Measurements from ENCODE around the gene SLIT3.
"Not testable (repeated sequence)": the region's sequence is repeated elsewhere in the genome, so short reads cannot be mapped to it uniquely, and the experiment has no call there.

SLIT3 gene

DNA sequence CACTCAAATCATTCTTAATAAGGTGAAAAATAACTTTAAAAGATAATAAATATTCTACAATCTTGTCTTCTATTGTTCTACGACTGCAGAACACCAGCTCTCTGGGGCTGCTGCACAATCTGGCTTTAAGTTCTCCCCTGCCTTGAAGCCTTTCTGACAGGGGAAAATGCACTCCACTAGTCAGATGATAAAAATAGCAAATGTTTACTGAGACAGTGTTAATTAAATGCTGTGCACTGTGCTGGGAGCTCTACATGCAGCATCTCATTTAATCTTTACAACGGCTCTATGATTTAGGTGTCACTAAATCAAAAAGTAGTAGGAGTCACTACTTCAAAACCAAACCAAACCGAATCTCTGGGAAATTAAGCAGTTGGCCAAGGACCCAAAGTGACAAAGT, 132.7 kb downstream of the SLIT3 start:
- no peak for DNase-seq

DNA sequence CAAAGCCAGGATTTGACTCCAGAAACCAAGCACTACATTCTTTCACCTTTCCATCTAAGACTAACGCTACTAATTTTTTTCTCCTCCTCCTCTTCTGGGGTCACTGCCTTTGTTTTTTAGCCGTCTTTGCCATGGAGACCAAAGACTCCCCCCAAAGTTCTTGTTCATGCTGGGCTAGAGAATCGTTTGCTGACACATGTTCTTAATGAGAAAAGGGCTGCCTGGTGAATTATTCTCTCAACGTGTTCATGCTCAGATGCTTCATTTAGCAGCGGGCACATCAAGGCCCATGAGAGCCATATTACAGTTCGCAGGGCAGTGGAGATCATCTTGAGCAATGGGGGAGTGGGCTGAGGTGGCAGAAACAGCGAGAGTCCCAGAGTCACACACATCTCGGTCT, 134.9 kb downstream of the SLIT3 start:
- DNase-seq, result no peak

DNA sequence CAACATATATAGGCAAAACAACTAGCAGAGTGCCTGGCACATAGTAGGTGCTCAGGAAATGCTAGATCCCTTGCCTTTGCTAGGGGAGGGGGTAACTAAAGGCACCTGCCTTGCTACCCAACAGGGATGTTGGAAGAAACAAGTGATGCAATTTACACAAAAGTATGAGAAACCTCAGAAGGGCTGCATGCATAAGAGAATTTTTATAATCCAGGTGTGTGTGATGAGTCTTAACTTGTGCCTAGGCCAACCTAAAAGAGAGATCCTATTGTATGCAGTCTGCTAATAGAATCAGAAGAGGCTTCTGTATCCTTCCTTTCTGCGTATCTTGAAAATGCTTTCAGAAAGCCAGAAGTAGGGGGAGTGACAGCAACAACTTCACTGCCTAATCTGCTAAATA, 135.9 kb downstream of the SLIT3 start:
- DNase-seq, result no peak

DNA sequence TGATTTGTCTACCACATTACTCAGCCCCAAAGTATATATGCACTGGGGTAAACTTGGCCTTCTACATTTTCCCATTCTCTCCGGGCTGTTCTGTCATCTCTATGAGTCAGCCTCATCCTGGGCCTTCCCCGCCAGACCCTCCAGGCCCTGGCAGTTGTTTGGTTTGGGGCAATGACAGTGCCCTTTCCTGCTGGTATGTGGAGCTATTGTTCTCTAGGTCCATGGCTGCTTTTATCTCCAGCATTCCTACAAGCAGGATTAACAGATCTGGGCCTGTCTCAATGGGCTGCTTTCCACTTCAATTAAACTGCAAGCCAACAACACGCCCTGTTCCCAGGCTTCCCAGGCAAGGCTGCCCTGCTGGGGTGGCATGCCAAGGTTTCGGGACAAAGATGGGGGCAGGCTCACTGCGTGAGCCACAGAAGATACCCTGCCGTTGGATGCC, 136.4 kb downstream of the SLIT3 start:
- no peak for DNase-seq

DNA sequence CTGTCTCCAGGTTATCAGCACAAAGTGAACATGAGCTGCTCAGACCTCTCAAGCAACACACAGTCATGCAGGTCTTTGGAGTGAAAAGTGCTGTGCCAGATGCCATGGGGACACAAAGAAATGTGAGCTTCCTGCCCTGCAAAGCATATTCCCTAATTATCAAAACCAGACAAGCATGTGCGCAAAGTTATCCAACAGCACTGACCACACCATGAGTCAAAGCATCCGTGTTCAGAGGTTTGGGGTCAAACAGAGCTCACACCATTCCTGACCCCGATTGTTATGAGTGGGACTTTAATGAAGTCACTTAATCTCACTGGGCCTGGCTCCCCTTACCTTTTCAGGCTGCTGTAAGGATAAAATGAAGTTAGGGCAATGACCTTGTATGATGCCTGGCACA, 138.5 kb downstream of the SLIT3 start:
- no peak for DNase-seq

DNA sequence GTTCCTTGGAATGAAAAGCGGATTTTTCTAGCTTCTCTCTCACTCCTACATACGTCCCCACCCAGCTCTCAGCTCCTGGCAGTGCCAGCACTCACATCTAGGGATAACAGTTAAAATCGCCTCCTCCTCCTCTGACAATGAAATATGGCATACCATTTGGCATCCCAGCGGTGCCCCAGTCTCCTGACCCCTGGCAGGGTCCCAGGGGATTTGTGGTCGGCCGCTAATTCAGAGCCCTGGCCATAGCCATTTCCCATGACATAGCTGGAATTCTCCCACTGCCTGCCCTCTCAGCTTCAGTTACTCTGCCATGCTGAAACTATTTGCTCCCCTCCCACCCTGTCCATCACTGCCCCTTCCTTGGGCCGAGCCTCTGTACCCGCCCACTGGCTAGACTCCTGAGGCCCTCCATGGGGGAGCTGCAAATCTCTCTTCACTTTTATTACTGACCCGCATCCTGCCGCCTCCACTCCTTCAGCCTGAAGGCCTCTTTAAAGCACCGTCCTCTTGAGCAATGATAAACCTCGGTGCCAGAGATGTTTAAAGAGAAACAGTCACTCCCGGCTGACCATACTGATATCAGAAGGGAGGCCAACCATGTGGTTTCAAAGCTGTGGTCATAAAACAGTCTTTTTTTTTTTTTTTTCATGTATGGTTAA, 139.8 kb downstream of the SLIT3 start:
- no peak for DNase-seq

DNA sequence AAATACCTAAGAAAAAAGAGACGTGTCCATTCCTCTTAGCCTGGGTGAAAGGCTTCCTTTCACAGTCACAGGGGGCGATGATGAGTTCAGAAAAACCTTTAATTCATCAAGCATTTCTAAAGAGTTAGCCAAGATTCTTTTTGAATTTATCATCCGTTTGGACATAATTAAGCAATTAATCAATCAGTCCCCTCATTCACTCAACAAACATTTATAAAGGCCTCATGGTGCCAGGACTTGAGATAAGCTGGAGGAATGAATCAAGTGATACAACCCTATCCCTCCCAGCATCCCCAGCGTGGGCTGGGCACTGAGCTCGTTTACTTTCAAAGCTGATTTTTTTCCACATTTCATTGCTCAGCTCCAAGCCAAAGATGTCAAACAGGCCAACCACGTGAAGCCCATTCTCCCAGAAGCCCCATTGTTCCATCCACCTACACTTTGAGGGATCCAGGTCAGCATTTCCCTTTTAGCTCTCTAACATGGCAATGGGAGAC, 140.5 kb downstream of the SLIT3 start:
- DNase-seq, result no peak

DNA sequence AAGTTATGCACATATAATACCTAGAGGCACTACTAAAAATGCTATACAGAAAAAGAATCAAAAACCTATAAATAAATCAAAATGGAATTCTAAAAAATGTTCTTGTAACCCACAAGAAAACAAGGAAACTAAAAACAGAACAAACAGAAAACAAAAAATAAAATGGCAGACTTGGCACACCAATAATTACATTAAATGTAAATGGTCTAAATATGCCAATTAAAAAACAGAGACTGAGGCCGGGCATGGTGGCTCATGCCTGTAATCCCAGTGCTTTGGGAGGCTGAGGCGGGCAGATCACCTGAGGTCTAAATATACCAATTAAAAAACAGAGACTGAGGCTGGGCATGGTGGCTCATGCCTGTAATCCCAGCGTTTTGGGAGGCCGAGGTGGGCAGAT, 142.2 kb downstream of the SLIT3 start:
- no peak for DNase-seq

DNA sequence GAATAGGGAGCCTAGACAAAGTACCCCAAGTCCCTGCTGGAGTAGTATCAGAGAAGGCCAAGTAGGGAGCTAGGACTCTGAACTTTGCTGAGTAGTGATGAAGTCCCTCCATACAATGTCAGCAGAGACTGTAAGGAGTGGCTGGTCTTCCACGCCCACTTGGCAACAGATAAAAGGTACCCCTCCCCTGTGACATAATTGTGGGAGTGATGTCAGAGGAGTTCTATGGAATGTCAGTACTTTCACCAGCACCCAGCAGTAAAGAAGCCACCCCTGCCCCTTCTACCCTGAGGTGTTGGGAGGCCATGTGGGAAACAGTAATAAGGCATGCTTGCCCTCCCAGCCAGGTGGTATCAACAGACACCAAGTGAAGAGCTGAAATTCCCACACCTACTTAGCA, 143.9 kb downstream of the SLIT3 start:
- no peak for DNase-seq

DNA sequence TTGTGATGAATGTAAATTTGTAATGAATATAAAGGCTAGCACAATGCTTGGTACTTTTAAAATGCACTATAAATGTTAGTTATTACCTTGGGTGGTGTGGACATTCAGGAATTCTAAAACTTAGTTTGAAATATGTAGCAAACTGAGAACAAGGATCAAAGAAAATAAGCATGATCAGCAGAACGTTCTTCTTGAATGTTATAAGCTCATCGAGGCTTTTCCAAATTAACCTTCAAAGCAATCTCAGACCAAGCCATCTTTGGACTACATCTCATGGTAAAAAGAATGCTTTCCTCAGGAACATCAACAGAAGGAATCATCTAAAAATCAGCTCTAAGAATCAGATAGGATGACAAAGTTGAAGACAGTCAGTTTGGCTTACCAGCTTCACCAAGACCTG, 146.3 kb downstream of the SLIT3 start:
- no peak for DNase-seq

DNA sequence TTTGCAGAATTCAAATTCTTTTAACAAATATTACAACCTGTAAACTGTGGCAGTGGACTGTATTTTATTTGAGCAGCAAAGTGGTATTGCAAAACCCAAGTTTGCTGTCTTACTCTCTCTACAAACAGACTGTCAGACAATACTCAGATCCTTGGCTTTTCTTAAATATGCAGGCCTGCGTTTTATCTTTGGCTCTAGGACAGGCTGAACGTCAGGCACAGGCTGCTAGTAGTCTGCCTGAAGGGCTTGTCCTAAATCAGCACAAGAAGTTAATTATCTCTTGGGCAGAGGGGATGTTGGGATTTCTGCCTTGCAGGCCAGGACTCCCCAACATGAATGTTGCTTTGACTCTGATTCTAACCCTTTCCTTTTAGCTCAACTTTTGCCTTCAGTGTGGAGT, 147.5 kb downstream of the SLIT3 start:
- DNase-seq, result no peak

DNA sequence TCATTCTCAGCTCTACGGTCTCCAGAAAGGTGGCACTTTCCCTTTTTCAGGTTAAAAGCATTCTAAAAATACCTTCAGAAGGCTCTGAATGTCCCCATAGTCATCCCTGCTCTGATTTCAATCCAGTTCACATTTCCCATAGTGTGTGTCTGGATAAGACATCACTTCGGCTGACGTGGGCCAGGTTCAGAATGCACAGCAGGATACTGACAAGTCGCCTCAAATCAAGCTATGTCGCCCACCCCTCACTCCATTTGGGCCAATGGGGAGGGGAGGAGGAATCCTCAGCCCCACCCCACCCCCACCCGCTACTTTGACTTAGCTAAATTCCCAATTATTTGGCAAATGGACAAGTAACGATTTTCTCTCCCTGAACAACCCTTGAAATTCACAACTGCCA, 148.0 kb downstream of the SLIT3 start:
- DNase-seq, result no peak

DNA sequence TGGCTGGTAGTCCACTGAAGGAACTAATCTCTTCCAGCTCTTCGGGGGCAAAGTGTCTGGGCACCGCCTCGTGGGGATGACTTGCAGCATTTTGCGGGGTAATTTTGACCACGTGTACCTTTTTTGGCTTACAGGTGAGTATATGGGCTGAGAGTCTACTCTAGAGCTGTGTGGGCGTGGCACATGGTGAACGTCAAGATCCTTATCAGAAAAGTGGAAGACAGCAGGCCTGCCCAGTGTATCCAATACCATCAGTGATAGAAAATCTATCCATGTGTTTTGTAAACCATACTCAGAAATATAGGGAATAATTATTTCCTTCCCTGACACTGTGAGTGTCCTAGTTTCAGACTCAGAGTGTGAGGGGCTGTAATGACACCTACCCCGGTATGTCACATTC, 148.5 kb downstream of the SLIT3 start:
- no peak for DNase-seq

DNA sequence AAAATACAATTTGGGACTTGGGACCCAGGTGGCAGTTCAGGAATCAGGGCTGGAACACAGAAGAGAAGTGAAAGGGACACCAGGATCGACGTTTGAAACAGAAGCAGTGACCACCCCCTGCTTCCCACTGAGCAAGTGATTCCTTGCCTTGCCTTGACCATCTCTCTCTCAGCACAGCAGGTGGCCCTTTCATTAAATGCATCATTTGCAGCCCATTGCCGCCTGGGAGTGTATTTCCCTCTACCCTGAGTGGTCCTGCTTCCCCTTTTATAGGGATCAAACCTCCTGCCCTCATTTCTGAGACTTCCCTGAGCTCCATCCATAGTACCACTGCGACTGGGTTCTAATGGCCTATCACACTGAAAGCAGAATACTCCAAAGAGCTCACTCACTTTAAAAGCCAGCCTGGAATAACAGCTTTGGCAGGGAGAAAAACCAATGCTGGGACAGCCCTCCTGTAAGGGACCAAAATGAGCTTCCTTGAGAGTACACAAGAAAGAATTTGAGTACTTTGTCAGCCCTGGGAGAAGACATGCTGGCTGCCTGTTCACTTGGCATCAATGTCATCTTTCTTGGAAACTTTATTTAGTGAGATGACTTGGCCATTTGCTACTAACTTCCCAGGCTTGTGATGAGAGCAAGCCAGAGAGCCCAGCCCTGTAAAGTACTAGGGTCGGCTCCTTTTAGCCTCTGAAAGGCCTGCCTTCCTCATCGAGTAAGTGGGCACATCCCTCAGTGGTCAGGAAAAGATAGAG, 149.7 kb downstream of the SLIT3 start:
- DNase-seq, result no peak

DNA sequence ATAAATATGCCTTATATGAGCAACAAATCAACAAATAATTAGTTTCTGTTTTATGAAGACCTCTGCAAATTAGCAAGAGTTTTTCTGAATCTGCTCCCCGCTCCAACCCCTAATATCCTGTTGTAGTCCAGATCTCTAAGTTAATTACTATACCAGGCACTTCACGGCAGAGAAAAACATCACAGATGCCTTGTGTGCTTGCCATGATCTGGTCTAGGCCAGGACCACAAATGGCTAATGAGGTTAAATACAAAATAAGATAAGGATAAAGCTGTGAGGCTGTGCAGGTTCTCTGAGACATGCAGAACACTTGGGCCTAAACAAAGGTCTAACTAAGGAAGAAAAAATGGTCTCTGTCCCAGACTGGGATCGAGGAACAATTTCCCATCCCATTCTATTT, 150.8 kb downstream of the SLIT3 start:
- DNase-seq, result no peak

DNA sequence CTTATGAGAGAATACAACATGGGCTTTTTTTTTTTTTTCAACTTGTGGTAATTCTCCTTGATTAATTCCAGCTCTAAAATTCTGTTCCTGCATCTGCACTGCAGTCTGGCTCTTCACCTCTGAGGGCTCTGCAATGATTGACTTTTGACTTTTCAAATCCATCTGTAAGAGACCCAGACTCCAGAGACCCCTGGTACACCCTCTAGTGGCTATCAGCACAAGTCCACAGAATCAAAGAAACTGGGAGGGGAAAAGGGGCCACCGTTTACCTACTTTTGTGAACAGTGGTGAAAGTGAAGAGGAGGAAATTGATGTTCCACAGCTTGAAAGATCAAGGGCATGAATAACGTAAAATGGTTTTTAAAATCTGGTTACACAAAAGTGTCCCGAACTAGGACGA, 151.6 kb downstream of the SLIT3 start:
- DNase-seq, result no peak

DNA sequence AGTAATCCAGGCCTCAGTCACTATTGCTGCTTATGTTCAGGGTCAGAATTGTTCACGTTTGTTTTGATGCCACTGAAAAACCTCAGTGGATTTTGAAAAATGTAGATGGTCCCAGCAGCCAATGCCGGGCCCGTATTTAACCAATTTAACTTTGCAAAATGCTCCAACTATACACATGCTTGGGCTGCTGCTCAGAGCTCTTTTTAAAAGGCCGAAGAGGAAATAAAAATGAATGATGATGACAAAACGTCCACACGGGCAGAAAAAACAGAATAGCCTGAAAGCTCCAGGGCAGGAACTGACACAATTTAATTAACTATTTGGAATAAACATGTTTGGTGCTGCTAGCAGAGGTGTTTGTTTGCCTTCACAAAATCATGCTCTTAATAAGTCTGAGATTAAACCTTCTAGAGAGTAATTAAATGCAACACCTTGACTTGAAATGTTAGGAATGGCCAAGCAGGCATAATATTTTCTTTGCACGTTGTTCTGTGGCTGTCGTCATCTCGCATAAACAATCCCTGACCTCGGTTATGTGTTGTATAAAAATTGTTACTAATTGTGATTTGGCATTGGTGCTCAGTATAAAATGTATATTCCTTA, 152.7 kb downstream of the SLIT3 start:
- no peak for DNase-seq

DNA sequence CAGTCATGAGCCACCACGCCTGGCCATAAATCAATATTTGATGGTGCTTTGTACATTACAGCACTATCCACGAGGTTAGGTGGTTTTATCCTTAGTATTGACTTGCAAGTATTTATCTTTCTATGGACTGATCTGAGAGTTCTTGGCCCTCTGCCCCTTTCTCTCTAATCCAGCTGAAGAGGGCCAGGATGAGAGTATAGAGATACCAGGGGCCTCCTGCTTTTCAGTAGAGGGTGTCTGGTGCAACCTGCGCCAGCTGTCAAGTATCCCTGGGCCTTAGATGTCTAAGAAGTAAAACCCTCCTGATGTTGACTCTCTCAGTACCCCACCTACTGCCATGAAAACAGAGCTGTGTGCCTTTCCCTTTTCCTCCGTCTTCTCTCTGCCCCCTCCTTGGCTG, 153.4 kb downstream of the SLIT3 start:
- DNase-seq, result no peak

DNA sequence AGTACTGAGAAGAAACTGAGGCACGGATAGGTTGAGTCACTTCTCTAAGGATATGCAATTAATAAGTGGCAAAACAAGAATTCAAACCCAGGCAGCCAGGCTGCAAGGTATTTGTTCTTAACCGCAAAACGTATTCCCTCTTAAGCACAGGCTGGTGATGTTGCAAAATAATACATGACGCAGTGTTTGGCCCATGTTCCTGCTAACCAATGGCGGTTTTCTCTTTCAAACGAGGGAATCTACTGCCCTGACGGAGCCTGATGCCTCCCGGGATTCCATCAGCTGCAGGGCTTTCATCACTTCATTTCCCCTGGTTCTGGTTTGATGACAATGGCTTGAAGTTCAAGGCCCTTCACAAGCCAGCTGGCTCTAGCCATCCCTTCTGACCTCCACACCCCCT, 154.8 kb downstream of the SLIT3 start:
- no peak for DNase-seq

DNA sequence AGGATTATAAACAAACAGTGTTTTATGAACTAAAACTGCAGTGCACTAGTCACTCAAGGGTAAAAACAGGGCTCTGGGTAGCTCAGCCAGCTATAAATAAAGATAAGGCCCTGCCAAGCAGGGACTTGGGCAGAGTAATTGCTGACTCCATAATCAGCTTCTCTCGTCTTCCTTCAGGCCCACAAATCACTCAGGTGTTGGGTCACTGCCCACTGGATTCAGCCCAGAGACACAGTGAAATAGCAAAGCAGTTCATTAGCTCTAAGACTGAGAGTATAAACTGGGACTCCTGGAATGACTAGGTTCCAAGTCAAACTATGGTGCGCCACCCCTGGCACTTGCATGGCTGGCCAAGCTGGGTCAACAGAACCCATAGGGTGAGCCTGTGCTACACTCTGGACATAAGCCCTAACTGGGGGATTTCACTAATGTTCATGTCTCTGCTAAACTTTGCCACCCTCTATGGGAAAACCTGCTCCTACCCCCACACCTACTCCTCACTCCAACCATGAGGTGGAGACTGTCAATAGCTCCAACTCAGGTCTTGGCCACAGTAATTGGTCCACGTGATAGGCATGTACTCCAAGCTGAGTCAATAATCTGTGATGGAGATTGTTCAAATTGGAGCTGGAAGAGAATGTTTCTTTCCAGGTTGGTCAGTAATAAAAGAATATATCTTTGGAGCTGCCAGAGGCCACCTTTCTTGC, 158.5 kb downstream of the SLIT3 start:
- no peak for DNase-seq

DNA sequence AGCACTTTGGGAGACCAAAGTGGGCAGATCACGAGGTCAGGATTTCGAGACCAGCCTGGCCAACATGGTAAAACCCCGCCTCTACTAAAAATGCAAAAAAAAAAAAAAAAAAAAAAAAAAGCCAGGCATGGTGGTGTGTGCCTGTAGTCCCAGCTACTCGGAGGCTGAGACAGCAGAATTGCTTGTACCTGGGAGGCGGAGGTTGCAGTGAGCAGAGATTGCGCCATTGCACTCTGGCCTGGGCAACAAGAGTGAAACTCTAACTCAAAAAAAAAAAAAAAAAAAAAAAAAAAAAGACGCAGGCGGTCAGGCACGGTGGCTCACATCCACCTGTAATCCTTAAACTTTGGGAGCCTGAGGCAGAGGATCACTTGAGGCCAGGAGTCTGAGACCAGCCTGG, 160.7 kb downstream of the SLIT3 start:
- not testable (repeated sequence) for DNase-seq

DNA sequence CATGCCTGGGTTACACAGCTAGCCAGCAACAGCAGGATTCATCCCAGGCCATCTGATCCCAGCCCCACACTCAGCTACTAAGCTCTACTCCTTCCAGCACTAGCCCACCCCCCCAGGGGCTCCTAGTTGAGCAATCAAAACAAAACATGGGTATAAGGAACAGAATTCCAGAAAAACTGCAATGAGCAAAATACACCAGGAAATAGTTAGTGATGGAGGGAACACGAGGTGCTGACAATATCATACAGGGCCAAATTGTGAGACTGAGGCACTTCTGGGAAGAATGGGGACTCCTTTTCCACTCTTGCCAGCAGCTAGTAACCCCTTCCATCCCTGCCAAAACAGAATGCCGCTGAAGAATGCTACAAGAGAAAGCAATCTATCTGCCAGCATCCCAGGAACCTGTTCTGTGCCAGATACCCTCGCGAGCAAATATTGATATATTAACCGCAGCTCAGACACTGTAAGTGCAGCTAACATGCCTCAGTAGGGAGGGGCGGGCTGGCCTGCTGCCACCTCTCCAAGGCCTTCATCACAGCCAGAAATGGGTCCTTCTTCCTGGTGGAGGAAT, 161.4 kb downstream of the SLIT3 start:
- no peak for DNase-seq

DNA sequence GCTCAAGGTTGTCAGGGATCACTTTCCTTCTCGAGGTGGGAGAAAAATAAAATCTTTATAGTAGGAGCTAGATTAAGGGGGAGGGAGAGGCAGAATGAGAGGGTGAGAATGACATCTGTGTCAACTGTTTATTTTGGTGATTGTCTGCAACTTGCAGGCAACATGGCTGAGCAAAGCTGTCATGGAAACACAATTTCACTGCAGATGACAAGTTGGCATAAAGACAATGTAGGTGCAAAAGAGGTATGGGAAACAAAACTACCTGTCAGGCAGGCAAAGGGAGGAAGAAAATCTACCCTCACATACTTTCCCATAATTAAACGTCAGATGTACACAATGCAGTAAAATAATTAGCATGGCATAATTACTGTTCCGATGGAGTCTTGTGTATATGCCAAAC, 167.4 kb downstream of the SLIT3 start:
- no peak for DNase-seq
